IPS DF 4.7 (cell line): ENCODE data around the gene PTPRE.

ENCODE experiments used
- DNase-seq: peaks from one replicate; pipeline ENCODE4 v3.0.0-alpha.2; 2013; ENCODE audit warnings: low spot score; ENCODE audit errors: extremely low read depth

The PTPRE gene

GRCh38 chr10:128044961-128045832, 138.3 kb downstream of the PTPRE start:
- DNase-seq: no peak

DNA sequence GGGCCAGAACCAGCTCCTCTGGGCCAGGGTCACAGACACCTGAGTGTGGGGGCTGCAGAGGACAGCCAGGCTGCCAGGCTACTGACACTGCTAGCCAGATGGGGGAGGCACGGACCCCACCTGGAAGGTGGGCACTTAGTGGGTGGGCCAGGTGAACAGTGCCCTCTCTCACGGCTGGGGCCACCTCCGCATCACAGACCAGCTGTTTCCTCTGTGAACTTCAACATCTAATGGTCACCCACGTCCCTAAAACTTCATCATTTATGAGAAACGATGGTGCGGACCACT, 138.9 kb downstream of the PTPRE start:
- DNase-seq: no peak

GRCh38 chr10:128046156-128046952, 139.5 kb downstream of the PTPRE start:
- DNase-seq: no peak

DNA sequence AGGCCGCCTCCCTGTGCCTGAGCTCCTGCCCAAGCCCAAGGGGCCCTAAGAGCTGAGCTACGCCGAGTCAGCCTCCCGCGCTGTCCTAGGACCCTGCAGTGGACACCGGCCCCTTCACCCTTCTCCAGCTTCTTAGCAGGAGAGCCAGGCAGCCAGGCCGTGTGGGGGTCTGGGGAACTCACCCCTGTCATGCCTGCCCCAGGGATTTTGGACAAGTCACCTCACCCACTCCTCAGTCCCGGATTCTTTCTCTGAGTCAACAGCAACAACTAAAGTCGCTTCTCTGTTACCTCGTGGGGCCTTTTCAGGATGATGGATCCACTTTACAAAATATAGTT, 140.0 kb downstream of the PTPRE start:
- no peak for DNase-seq

- DNase-seq: peak; percentile 46
These were observed 140.4 kb downstream of the PTPRE start for GRCh38 chr10:128047351-128047750.

- no peak for DNase-seq
These were observed 141.3 kb downstream of the PTPRE start for GRCh38 chr10:128047991-128048818.

GRCh38 chr10:128048819-128049210, 141.9 kb downstream of the PTPRE start:
- DNase-seq: no peak

DNA sequence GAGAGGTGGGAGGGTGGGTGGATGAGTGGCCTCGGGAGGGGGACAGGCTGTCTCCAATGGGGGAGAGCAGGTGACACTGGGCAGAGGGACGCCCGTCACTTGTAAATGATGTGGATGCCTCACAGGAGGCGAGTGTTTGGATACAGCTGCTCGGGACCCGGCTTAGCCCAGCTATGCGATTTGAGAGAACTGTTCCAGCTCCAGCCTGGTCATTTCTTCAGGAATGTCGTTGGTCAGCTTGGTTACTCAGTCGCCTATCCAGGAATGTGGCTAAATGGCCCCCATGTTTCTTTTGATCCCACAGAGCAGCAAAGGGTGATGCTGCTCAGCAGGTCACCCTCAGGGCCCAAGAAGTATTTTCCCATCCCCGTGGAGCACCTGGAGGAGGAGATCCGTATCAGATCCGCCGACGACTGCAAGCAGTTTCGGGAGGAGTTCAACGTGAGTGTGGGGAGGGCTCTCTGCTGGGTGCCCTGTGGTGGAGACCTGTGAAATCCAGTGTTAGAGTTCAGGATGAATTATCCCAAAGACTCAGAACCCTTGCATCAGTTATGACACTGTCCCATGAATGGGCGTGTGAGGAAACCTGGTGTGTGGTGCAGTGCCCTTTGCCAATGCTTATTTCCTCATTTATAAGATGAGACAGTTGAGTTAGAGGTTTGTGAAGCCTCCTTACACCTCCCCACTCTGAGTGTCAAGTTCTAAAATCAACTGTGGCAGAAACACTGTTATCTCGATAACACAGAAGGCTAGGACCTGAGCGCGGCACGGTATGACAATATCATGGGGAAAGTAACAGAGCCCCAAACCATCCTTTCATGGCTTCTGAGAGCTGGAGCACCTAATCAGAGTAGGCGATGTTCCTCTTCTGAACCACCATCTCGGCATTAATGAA, 142.6 kb downstream of the PTPRE start:
- DNase-seq: no peak

- no peak for DNase-seq
These were observed 143.2 kb downstream of the PTPRE start for GRCh38 chr10:128050121-128050516.

GRCh38 chr10:128050936-128051335, 144.0 kb downstream of the PTPRE start:
- DNase-seq: no peak

GRCh38 chr10:128051548-128051947, 144.6 kb downstream of the PTPRE start:
- no peak for DNase-seq

- no peak for DNase-seq
These were observed 145.8 kb downstream of the PTPRE start for GRCh38 chr10:128052696-128053095.

GRCh38 chr10:128053356-128053755, 146.5 kb downstream of the PTPRE start:
- no peak for DNase-seq

DNA sequence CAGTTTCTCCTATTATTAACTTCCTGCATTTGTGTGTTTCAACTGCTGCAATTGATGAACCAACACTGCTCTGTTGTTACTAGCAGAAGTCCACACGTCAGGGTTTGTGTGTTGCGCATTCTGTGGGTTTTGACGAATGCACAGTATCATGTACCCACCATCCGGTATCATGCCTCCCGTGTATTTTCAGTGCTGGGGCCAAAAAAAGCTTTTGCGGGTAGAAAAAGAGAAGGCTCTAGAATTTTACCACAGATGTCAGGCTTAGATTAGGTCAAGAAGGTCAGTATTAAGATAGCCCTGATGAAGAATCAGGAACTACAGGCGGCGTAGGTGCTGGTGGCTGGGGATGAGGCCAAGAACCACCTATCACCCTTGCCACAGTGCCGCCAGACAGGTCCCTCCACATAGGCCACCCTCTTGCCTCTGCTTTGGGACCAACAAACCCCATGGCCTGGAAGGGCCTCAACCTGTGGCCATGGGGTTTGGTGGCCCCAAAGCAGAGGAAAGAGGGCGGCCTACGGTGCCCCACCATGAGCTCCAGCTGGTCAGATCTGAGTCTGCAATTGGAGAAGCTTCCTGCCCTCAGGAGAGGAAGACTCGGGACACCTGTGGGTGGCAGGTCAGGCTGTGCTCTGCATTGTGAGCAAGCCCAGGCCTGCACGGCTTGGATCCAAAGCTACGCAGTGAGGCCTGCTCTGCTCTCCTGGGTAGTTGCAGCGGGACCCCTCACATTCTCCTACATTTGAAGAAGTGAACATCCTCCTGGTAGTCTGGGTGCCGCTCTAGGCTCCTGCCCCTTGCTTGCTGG, 147.5 kb downstream of the PTPRE start:
- no peak for DNase-seq

GRCh38 chr10:128055061-128055868, 148.4 kb downstream of the PTPRE start:
- DNase-seq: no peak

DNA sequence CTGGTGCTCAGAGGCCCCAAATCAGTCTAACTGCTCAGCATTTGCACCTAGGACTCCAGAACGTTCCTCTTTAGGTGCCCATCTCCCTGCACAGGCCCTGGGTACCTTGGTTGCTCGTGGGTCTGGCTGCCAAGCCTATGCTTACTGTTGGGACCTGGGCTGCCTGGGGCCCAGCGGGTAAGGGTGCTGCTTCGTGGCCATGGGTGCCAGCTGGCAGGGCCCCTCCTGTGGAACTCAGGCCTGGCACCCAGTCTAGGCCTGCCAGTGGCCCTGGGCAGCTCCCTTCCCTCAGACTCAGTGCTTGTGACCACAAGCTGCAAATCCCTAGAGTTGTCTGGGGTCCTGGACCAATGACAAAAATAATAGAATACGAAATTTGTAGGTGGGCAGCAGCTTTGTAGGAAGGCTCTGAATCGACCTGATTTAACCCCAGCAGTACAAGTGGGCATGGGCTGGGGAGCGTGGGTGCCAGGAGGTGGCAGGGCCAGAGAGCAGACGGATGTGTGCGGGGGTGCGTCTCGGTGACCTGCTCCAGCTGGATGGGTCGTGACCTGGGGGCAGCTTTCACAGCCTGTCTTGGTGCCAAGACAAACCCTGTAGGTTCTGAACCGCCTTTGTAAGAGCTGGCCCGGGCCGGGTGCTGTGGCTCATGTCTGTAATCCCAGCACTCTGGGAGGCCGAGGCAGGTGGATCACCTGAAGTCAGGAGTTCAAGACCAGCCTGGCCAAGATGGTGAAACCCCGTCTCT, 149.6 kb downstream of the PTPRE start:
- DNase-seq: no peak

GRCh38 chr10:128058106-128058749, 151.3 kb downstream of the PTPRE start:
- DNase-seq: no peak

DNA sequence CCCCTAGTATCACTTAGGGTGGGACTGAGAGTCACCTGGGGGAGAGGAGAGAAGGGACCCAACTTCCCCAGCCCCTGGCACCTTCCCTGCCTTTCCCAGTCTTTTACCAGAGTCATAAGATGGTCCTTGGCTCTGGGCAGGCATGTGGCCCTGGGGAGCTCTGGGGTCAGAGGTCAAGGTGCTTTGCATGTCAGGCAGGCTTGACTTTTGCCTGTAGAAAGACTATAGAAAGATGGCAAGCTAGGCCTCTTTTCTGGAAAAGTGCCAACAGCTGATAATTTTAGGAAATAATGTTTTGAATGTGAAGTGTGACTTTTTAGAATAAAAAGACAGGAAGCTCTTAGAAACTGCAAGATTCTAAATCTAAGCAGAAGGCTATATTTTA, 151.8 kb downstream of the PTPRE start:
- no peak for DNase-seq
